ENCODE results near the gene MUS81.

DNA sequence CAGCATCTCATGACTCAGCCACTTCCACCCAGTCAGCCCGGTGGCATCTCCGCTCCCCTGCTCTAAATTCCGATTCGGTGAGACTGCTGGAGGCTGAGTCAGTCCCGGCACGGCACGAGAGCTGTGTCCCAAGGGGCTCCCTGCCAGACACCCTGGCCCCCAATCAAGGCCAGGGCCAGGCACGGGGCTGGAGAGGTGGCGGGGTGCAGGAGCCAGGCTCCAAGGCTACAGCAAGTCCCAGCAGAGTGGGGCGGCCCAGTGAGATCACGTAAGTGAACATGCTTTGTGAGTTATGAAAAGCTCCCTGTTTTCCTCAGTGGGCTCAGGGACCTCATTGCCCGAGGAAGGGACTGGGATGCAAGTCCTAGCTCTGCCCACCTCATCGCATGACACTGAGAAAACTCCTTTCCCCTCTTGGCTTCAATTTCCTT lies 55.6 kb downstream of the MUS81 start:
- no peak for TF ChIP-seq POLR2AphosphoS5 (IDR thresholded peaks at IDR 0.05; ENCODE audit: low read depth, low read length)
- peak; percentile 43; the same call in 1 of the 2 replicates for TF ChIP-seq POLR2A (IDR thresholded peaks at IDR 0.05; ENCODE audit: low read depth, low read length)
- no peak for TF ChIP-seq TAF1 (IDR thresholded peaks at IDR 0.05; ENCODE audit: low read depth, low read length)
- no peak for TF ChIP-seq SPI1 (IDR thresholded peaks at IDR 0.05; ENCODE audit: low read depth, low read length)
- no peak for TF ChIP-seq PAX5 (IDR thresholded peaks at IDR 0.05; ENCODE audit: insufficient read depth, low read length, severe bottlenecking)
- no peak for TF ChIP-seq POU2F2 (IDR thresholded peaks at IDR 0.05; ENCODE audit: low read depth, low read length)
